GM18519 (cell line): ENCODE measurements around the gene KRTAP22-2.

Experiments
- ATAC-seq: cut with Tn5 transposase; IDR thresholded peaks from one replicate; pipeline ENCODE4 v1.9.1; 2021; ENCODE audit warnings: mild to moderate bottlenecking, moderate library complexity; ENCODE audit not compliant: unreplicated experiment, low FRiP score

The KRTAP22-2 gene

DNA sequence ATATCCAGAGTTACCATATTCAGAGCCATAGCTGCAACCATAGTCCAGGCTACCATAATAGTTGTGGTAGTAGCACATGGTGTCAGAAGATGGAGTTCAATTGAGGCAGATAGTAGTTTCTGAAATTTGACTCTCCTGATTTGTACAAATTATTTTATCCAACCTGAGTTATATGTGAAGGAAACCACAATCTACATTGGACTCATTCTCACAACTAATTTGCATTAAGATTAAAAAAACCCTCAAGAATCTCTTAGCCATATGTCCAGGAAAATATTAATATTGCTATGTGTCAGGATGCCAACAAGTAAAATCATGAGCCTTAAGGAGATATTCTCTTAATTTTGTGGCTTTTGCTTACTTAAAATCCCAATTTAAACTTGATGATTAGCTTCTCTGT is at the start of gene KRTAP22-2:
Gene KRTAP22-2 (minus strand): TSS at position 101 of the 400 bp plus-strand sequence.
- no peak for ATAC-seq

DNA sequence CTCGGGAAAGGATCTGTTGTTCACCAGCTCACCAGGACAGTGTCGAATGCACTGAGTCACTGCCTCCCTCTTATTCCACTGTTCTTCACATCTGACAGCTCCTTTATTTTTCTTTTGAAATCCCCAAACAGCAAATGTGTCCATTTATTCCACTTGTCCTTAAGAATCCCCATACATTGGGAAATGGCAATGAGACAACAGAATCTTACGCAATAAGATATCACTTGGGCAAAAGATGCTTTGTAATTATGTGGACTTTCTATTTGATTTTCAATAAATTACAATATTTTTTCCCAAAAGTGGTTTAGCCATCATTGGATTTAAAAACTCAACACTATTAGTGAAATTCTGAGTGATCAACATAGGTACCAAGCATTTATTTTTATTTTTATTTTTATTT is 48.5 kb upstream of the KRTAP22-2 start:
- ATAC-seq = no peak

DNA sequence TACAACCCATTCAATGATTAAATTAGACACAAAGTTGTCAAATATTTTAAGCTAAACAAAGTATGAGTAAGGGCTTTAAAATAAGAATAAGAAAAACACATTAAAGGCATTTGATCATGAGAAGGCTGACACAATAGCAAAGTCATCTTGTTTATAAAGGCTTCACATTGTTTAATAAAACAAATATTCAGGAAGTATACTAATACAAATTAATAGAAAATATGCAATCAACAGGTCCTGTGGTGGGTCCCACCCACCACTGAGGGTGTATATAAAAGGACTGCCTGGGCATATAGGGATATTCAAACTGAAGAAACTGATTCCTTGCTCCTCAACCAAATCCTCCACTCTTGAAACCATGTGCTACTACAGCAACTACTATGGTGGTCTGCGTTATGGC is 44.7 kb upstream of the KRTAP22-2 start, which contains the start of gene KRTAP20-2:
Gene KRTAP20-2 (plus strand): TSS at position 301 of the 400 bp plus-strand sequence. CDS start 58 bp downstream, at position 359.
- ATAC-seq = no peak

- ATAC-seq = no peak
Measured at GRCh38 chr21:30629200-30629599, 39.0 kb upstream of the KRTAP22-2 start.

GRCh38 chr21:30628109-30628508 is 37.9 kb upstream of the KRTAP22-2 start:
- ATAC-seq = no peak

DNA sequence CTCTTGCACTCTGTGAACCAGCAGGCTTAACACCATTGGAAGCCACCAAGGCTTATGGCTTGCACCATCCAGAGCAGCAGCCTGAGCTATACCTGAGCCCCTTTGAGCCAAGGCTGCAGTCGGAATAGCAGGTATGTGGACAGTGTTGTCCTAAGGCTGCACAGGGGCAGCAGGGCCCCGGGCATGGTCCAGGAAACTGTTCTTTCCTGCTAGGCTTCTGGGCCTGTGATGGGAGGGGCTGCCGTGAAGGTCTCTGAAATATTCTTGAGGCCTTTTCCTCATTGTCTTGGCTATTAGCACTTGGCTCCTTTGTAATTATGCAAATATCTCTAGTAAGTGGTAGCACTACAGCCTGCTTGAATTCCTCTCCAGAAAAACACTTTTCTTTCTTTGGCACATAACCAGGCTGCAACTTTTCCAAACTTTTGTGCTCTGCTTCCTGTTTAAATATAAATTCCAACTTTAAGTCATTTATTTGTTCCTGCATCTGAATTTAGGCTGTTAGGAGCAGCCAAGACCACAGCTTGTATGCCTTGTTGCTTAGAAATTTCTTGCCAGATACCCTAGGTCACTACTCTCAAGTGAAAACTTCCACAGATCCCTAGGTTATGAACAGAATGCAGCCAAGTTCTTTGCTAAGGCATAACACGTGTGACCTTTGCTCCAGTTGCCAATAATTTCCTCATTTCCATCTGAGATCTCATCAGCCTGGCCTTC is 35.4 kb upstream of the KRTAP22-2 start:
- ATAC-seq = no peak

- ATAC-seq = no peak
Measured at GRCh38 chr21:30623362-30623761, 33.2 kb upstream of the KRTAP22-2 start.

- ATAC-seq = no peak
Measured at GRCh38 chr21:30620522-30620921, 30.3 kb upstream of the KRTAP22-2 start, which contains the start of gene KRTAP20-4. Gene KRTAP20-4, plus strand, starts transcription at chr21:30620627.

DNA sequence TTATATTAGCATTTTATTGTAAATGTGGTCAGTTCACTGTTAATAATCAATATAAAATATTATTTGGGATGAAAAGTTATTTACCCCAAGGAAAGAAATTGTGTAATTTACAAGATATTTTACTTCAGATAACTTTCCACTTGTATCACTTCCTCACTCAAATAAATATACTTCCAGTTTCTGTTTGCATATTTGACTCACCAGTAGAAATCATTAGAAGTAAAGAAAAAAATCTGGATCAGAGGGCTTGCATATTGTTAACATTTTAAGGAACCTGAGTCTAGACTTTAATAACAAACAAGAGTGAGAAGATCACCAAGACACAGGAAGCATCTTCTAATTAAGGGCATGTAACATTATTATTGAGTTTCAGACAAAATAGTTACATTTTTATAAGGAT is 29.9 kb upstream of the KRTAP22-2 start:
- ATAC-seq = no peak

GRCh38 chr21:30616125-30616524 is 25.9 kb upstream of the KRTAP22-2 start, which contains the start of gene KRTAP20-1:
Gene KRTAP20-1, plus strand, starts transcription at chr21:30616425. Its CDS starts 30 bp downstream, at chr21:30616455.
- ATAC-seq = no peak

GRCh38 chr21:30615199-30615598 is 25.0 kb upstream of the KRTAP22-2 start:
- ATAC-seq = no peak

DNA sequence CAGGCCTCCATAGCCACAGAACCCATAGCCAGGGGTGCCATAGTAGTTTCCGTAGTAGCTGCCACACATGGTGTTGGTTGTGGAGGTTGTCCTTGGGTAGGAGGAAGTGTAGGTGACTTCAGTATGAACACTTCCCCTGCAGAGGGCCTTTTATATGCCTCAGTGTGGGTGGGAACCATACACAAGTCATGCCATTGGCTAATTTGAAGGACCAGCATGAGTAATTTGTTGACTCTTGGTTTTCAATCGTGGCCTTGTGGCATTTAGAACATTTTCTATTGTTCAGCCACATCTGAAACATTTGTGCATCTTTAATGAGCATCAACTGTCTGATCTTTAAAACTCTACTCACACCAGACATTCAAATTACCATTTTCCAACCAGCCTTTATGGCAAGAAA is 23.6 kb upstream of the KRTAP22-2 start, which contains the start of gene KRTAP6-1:
Gene KRTAP6-1 (minus strand): TSS at position 95 of the 400 bp plus-strand sequence. CDS start 26 bp downstream, at position 69.
- no peak for ATAC-seq

- no peak for ATAC-seq
Measured at GRCh38 chr21:30612132-30612531, 21.9 kb upstream of the KRTAP22-2 start.

- ATAC-seq = no peak
Measured at GRCh38 chr21:30605968-30606367, 15.8 kb upstream of the KRTAP22-2 start.

GRCh38 chr21:30600787-30601186 is 10.6 kb upstream of the KRTAP22-2 start, which contains the start of gene KRTAP22-1:
Gene KRTAP22-1, plus strand, starts transcription at chr21:30601087.
- no peak for ATAC-seq

GRCh38 chr21:30598802-30599201 is 8.6 kb upstream of the KRTAP22-2 start, which contains the start of gene KRTAP6-2:
Gene KRTAP6-2, minus strand, starts transcription at chr21:30598902. Its CDS starts 28 bp downstream, at chr21:30598874.
- no peak for ATAC-seq

- ATAC-seq = no peak
Measured at GRCh38 chr21:30592140-30592539, 1.9 kb upstream of the KRTAP22-2 start, which contains the start of gene KRTAP6-3. Gene KRTAP6-3, plus strand, starts transcription at chr21:30592440. Its CDS starts 6 bp downstream, at chr21:30592446.

DNA sequence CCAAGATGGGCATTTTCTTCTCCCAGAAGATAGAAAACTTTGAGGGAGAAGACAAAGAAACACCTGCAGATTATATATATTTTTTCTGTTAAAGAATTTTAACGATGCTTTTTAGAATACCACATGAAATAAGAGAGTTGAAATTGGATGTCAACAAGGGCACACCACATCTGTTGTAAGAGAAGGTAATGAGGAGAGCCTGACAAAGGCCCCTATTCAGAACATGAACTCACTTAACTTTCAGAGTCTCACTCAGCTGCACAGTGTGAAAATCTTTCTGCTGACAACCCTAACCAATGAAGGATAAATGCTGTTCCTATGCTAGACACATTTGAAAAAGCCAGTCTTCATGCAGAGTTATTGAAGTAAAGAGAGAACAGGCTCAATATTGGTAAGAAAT is 7.3 kb downstream of the KRTAP22-2 start:
- ATAC-seq = no peak

DNA sequence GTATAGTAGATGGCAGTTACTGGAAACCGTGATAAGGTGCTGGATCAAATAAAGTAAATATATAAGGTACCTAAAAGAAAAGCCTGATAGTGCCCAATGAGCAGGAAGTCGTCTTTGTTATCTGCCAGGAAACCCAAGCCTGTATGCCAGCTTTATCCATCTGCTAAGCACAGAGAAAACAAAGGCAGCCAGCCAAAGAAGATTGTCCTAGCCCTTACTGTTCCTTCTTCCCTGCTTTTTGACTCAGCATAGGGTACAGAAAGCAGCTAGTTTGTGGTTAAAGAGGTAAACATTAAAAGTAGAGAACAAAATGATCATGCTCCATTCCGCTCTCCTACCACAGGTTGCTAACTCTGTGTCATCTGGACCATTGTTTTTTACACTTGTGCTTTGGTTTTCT is 10.1 kb downstream of the KRTAP22-2 start:
- no peak for ATAC-seq

GRCh38 chr21:30579346-30579745 is 10.9 kb downstream of the KRTAP22-2 start:
- no peak for ATAC-seq

DNA sequence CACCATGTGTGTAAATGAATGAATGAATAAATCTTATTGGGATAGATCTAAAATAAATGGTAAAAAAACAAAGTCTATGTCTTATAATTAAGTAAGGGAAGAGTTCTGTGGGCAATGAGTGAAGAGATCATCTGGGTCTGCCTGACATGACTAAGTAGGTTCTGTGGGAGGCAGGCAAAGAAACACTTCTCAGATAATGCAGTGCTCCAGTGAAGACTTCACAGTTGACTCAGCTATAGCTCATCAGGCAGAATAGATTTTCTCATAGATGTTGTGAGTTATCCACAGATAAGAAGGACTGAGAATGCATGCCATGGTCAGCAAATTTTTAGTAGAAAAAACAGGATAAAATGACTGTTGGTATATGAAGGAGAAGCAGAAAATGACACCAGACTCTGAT is 12.4 kb downstream of the KRTAP22-2 start:
- no peak for ATAC-seq

- no peak for ATAC-seq
Measured at GRCh38 chr21:30567617-30568016, 22.6 kb downstream of the KRTAP22-2 start.
